HG02642 (cell line): ENCODE results near the gene ADAMTS2.

Experiments
- ATAC-seq: cut with Tn5 transposase; IDR thresholded peaks from one replicate; pipeline ENCODE4 v1.9.1; 2021; ENCODE audit warnings: mild to moderate bottlenecking; ENCODE audit not compliant: unreplicated experiment, poor library complexity

The ADAMTS2 gene

GRCh38 chr5:179208706-179209358, 136.4 kb downstream of the ADAMTS2 start:
- no peak for ATAC-seq

GRCh38 chr5:179207920-179208705, 137.1 kb downstream of the ADAMTS2 start:
- no peak for ATAC-seq

GRCh38 chr5:179207470-179207869, 137.8 kb downstream of the ADAMTS2 start:
- ATAC-seq: no peak

- no peak for ATAC-seq
Observed at GRCh38 chr5:179206366-179206765, 138.9 kb downstream of the ADAMTS2 start.

- no peak for ATAC-seq
Observed at GRCh38 chr5:179205277-179205676, 140.0 kb downstream of the ADAMTS2 start.

GRCh38 chr5:179204572-179204971, 140.7 kb downstream of the ADAMTS2 start:
- ATAC-seq: no peak

GRCh38 chr5:179203248-179203647, 142.0 kb downstream of the ADAMTS2 start:
- no peak for ATAC-seq

- ATAC-seq: no peak
Observed at GRCh38 chr5:179201986-179202385, 143.3 kb downstream of the ADAMTS2 start.

GRCh38 chr5:179199246-179199645, 146.0 kb downstream of the ADAMTS2 start:
- ATAC-seq: no peak

GRCh38 chr5:179198825-179199224, 146.4 kb downstream of the ADAMTS2 start:
- no peak for ATAC-seq

GRCh38 chr5:179196405-179197079, 148.7 kb downstream of the ADAMTS2 start:
- ATAC-seq: no peak

- no peak for ATAC-seq
Observed at GRCh38 chr5:179195561-179196404, 149.5 kb downstream of the ADAMTS2 start.

GRCh38 chr5:179194941-179195381, 150.3 kb downstream of the ADAMTS2 start:
- ATAC-seq: no peak

- ATAC-seq: no peak
Observed at GRCh38 chr5:179194201-179194910, 150.9 kb downstream of the ADAMTS2 start.

GRCh38 chr5:179193746-179194145, 151.5 kb downstream of the ADAMTS2 start:
- no peak for ATAC-seq

GRCh38 chr5:179192891-179193470, 152.3 kb downstream of the ADAMTS2 start:
- no peak for ATAC-seq

GRCh38 chr5:179192185-179192890, 152.9 kb downstream of the ADAMTS2 start:
- no peak for ATAC-seq

GRCh38 chr5:179191506-179192184, 153.6 kb downstream of the ADAMTS2 start:
- no peak for ATAC-seq
